HEK293 (cell line): Measurements from ENCODE around the gene CCDC14.

Experiments used
- CTCF ChIA-PET: fragments of 350-600 bp; formaldehyde crosslinking; extraction: SDS; loops from one replicate; lab custom pipeline; 2021; ENCODE audit warnings: antibody characterized with exemption; lab: Yijun Ruan, JAX
- POLR2A ChIA-PET: fragments of 300-600 bp; formaldehyde crosslinking; extraction: SDS; loops from one replicate; lab custom pipeline; 2020; ENCODE audit warnings: antibody characterized with exemption, inconsistent platforms; lab: Yijun Ruan, JAX
- H3K27ac ChIP-seq: fragments of 200-500 bp; sonication (Bioruptor generic); 2 replicates; pipeline ENCODE4 v1.5.1; 2014; ENCODE audit warnings: low read depth, low read length, control low read depth, inconsistent platforms; ENCODE audit errors: extremely low read depth
- H3K36me3 ChIP-seq, 2 experiments: fragments of 200-500 bp in 1 of 2; sonication (Bioruptor generic) in 1 of 2; 1 replicate in 1 of 2; 2 replicates in 1 of 2; pipeline ENCODE4 v1.5.1; 2014 to 2017; ENCODE audit warnings: inconsistent platforms in 2 of 2, low read length in 2 of 2; ENCODE audit not compliant: control insufficient read depth in 2 of 2, insufficient read depth in 1 of 2
- H3K4me1 ChIP-seq: fragments of 200-500 bp; sonication (Bioruptor generic); 2 replicates; pipeline ENCODE4 v1.5.1; 2014; ENCODE audit warnings: mild to moderate bottlenecking, low read length, inconsistent platforms; ENCODE audit not compliant: control insufficient read depth, insufficient read depth
- H3K4me3 ChIP-seq: 2 replicates; pipeline ENCODE4 v1.5.1; 2011; ENCODE audit warnings: low read depth, mild to moderate bottlenecking, control low read depth, low read length, moderate library complexity
- H3K9me3 ChIP-seq: fragments of 200-500 bp; sonication (Bioruptor generic); 2 replicates; pipeline ENCODE4 v1.5.1; 2014; ENCODE audit warnings: low read depth, low read length, inconsistent platforms; ENCODE audit not compliant: control insufficient read depth, insufficient read depth
- HOXA7 ChIP-seq: sonication (generic); formaldehyde crosslinking; IDR thresholded peaks from 2 replicates; pipeline ENCODE4 v1.8.1; 2022; ENCODE audit warnings: missing genetic modification reagents, borderline replicate concordance
- HOXC10 ChIP-seq: sonication (generic); formaldehyde crosslinking; IDR thresholded peaks from 2 replicates; pipeline ENCODE4 v1.8.1; 2023; ENCODE audit warnings: mild to moderate bottlenecking, missing genetic modification reagents
- KLF10 ChIP-seq: fragments of 450-650 bp; IDR thresholded peaks from 2 replicates; pipeline ENCODE4 v1.5.1; 2018; ENCODE audit warnings: missing biosample characterization, mild to moderate bottlenecking, missing genetic modification characterization
- KLF9 ChIP-seq: fragments of 450-650 bp; formaldehyde crosslinking; IDR thresholded peaks from 2 replicates; pipeline ENCODE4 v1.5.1; 2016; ENCODE audit warnings: missing biosample characterization, missing genetic modification characterization, low read depth
- MYNN ChIP-seq: fragments of 450-650 bp; formaldehyde crosslinking; IDR thresholded peaks from 2 replicates; pipeline ENCODE4 v1.5.1; 2016; ENCODE audit warnings: missing biosample characterization, missing genetic modification characterization, borderline replicate concordance
- SETDB1 ChIP-seq: IDR thresholded peaks from one replicate; pipeline ENCODE4 v1.6.1; 2017; ENCODE audit warnings: mild to moderate bottlenecking, low read length, moderate library complexity, mixed read lengths; ENCODE audit not compliant: insufficient read length
- SP7 ChIP-seq: fragments of 450-650 bp; formaldehyde crosslinking; IDR thresholded peaks from 2 replicates; pipeline ENCODE4 v1.5.1; 2016; ENCODE audit warnings: missing biosample characterization, missing genetic modification characterization
- ZFP3 ChIP-seq: fragments of 450-650 bp; formaldehyde crosslinking; IDR thresholded peaks from 2 replicates; pipeline ENCODE4 v1.5.1; 2016; ENCODE audit warnings: low read depth, missing biosample characterization, missing genetic modification characterization
- ZNF132 ChIP-seq: fragments of 450-650 bp; formaldehyde crosslinking; IDR thresholded peaks from 2 replicates; pipeline ENCODE4 v1.5.1; 2017; ENCODE audit warnings: missing biosample characterization, missing genetic modification characterization, borderline replicate concordance
- ZNF211 ChIP-seq: fragments of 450-650 bp; formaldehyde crosslinking; IDR thresholded peaks from 2 replicates; pipeline ENCODE4 v1.5.1; 2016; ENCODE audit warnings: low read depth, missing biosample characterization, missing genetic modification characterization
- ZNF214 ChIP-seq: fragments of 450-650 bp; formaldehyde crosslinking; IDR thresholded peaks from 2 replicates; pipeline ENCODE4 v1.5.1; 2017; ENCODE audit warnings: missing biosample characterization, mild to moderate bottlenecking, missing genetic modification characterization, borderline replicate concordance
- ZNF23 ChIP-seq: fragments of 450-650 bp; formaldehyde crosslinking; IDR thresholded peaks from 2 replicates; pipeline ENCODE4 v1.5.1; 2016; ENCODE audit warnings: missing biosample characterization, missing genetic modification characterization, borderline replicate concordance
- ZNF24 ChIP-seq: fragments of 450-650 bp; formaldehyde crosslinking; IDR thresholded peaks from 2 replicates; pipeline ENCODE4 v1.5.1; 2016; ENCODE audit warnings: missing biosample characterization, missing genetic modification characterization
- ZNF366 ChIP-seq: fragments of 450-650 bp; formaldehyde crosslinking; conservative IDR thresholded peaks from 2 replicates; pipeline ENCODE4 v1.5.1; 2016; ENCODE audit warnings: missing biosample characterization, missing genetic modification characterization
- ZNF423 ChIP-seq: fragments of 450-650 bp; formaldehyde crosslinking; IDR thresholded peaks from 2 replicates; pipeline ENCODE4 v1.5.1; 2016; ENCODE audit warnings: missing biosample characterization, missing genetic modification characterization
- ZNF433 ChIP-seq: fragments of 450-650 bp; formaldehyde crosslinking; IDR thresholded peaks from 2 replicates; pipeline ENCODE4 v1.5.1; 2016; ENCODE audit warnings: missing biosample characterization, missing genetic modification characterization, low read depth
- ZNF548 ChIP-seq: fragments of 450-650 bp; formaldehyde crosslinking; IDR thresholded peaks from 2 replicates; pipeline ENCODE4 v1.5.1; 2016; ENCODE audit warnings: missing biosample characterization, missing genetic modification characterization
- ZNF555 ChIP-seq: fragments of 450-650 bp; formaldehyde crosslinking; conservative IDR thresholded peaks from 2 replicates; pipeline ENCODE4 v1.5.1; 2017; ENCODE audit warnings: missing biosample characterization, mild to moderate bottlenecking, missing genetic modification characterization, inconsistent platforms
- ZNF600 ChIP-seq: fragments of 450-650 bp; formaldehyde crosslinking; IDR thresholded peaks from 2 replicates; pipeline ENCODE4 v1.5.1; 2016; ENCODE audit warnings: missing biosample characterization, missing genetic modification characterization
- ZNF610 ChIP-seq: fragments of 450-650 bp; formaldehyde crosslinking; IDR thresholded peaks from 2 replicates; pipeline ENCODE4 v1.5.1; 2016; ENCODE audit warnings: missing biosample characterization, missing genetic modification characterization, borderline replicate concordance
- ZNF76 ChIP-seq: fragments of 450-650 bp; formaldehyde crosslinking; IDR thresholded peaks from 2 replicates; pipeline ENCODE4; 2016; ENCODE audit warnings: low read depth, missing biosample characterization, missing genetic modification characterization, borderline replicate concordance
- TF ChIP-seq, protein P1 (sequence below): fragments of 450-650 bp; formaldehyde crosslinking; IDR thresholded peaks from 2 replicates; pipeline ENCODE4 v1.5.1; 2016; ENCODE audit warnings: missing biosample characterization, missing genetic modification characterization, low read depth
- TF ChIP-seq, protein P2 (sequence below): fragments of 450-650 bp; formaldehyde crosslinking; IDR thresholded peaks from 2 replicates; pipeline ENCODE4 v1.5.1; 2016; ENCODE audit warnings: missing biosample characterization, missing genetic modification characterization
- TF ChIP-seq, protein P3 (sequence below): fragments of 450-650 bp; formaldehyde crosslinking; IDR thresholded peaks from 2 replicates; pipeline ENCODE4 v1.5.1; 2017; ENCODE audit warnings: missing biosample characterization, missing genetic modification characterization
- TF ChIP-seq, protein P4 (sequence below): fragments of 450-650 bp; formaldehyde crosslinking; conservative IDR thresholded peaks from 2 replicates; pipeline ENCODE4 v1.5.1; 2016; ENCODE audit warnings: low read depth, missing biosample characterization, missing genetic modification characterization
- TF ChIP-seq, protein P5 (sequence below): fragments of 450-650 bp; formaldehyde crosslinking; IDR thresholded peaks from 2 replicates; pipeline ENCODE4 v1.5.1; 2016; ENCODE audit warnings: missing biosample characterization, missing genetic modification characterization

CCDC14 gene

DNA sequence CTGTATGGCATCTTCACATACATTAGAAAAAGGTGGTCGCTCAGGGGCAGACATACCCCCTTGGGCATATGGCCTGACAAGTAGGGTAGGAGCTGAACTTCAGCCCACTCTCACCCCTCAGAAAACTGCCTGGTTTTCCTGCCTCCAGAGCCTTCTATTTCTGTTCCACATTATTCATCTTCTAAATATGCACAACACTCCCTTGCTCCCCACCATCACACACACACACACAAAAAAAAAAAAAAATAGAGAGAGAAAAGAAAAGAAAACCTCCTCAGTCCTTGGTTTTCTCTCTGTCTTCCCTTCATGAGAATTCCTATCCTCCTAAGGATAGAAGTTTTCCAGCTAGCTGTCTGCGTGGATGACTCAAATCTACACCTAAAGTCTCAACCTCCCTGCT, 36.5 kb upstream of the CCDC14 start:
- POLR2A ChIA-PET, result no interaction called here
- no peaks in the 10 kb centered on the region for H3K36me3 ChIP-seq
- TF ChIP-seq ZNF211 (no peak), ZNF366 (tag by site-specific recombination) (no peak), ZFP3 (tag by site-specific recombination) (no peak), SETDB1 (no peak), ZNF433 (tag by site-specific recombination) (no peak), MYNN (no peak), KLF9 (tag by site-specific recombination) (no peak), ZNF132 (tag by site-specific recombination) (no peak), ZNF555 (tag by site-specific recombination) (no peak), HOXC10 (CRISPR knock-in tag) (no peak), ZNF214 (tag by site-specific recombination) (no peak), SP7 (no peak), HOXA7 (no peak), ZNF24 (tag by site-specific recombination) (no peak), ZNF600 (no peak), ZNF548 (no peak), ZNF423 (tag by site-specific recombination) (no peak)
- TF ChIP-seq, protein P1, sequence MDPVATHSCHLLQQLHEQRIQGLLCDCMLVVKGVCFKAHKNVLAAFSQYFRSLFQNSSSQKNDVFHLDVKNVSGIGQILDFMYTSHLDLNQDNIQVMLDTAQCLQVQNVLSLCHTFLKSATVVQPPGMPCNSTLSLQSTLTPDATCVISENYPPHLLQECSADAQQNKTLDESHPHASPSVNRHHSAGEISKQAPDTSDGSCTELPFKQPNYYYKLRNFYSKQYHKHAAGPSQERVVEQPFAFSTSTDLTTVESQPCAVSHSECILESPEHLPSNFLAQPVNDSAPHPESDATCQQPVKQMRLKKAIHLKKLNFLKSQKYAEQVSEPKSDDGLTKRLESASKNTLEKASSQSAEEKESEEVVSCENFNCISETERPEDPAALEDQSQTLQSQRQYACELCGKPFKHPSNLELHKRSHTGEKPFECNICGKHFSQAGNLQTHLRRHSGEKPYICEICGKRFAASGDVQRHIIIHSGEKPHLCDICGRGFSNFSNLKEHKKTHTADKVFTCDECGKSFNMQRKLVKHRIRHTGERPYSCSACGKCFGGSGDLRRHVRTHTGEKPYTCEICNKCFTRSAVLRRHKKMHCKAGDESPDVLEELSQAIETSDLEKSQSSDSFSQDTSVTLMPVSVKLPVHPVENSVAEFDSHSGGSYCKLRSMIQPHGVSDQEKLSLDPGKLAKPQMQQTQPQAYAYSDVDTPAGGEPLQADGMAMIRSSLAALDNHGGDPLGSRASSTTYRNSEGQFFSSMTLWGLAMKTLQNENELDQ (tag by site-specific recombination), result no peak
- TF ChIP-seq, protein P2, sequence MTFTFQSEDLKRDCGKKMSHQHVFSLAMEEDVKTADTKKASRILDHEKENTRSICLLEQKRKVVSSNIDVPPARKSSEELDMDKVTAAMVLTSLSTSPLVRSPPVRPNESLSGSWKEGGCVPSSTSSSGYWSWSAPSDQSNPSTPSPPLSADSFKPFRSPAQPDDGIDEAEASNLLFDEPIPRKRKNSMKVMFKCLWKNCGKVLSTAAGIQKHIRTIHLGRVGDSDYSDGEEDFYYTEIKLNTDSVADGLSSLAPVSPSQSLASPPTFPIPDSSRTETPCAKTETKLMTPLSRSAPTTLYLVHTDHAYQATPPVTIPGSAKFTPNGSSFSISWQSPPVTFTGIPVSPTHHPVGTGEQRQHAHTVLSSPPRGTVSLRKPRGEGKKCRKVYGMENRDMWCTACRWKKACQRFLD (tag by site-specific recombination), result no peak
- TF ChIP-seq, protein P3, sequence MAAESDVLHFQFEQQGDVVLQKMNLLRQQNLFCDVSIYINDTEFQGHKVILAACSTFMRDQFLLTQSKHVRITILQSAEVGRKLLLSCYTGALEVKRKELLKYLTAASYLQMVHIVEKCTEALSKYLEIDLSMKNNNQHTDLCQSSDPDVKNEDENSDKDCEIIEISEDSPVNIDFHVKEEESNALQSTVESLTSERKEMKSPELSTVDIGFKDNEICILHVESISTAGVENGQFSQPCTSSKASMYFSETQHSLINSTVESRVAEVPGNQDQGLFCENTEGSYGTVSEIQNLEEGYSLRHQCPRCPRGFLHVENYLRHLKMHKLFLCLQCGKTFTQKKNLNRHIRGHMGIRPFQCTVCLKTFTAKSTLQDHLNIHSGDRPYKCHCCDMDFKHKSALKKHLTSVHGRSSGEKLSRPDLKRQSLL (tag by site-specific recombination), result no peak
- H3K4me1 ChIP-seq, result no peaks in the 10 kb centered on the region
- CTCF ChIA-PET, result interaction anchor here (0.6 kb wide), 1 partner anchor 56 kb away, joined by 5 read pairs; no protein-coding TSS in a partner anchor
- no peak overlapping the region for H3K27ac ChIP-seq
- H3K9me3 ChIP-seq, result no peaks in the 10 kb centered on the region
- no peak overlapping the region for H3K4me3 ChIP-seq

DNA sequence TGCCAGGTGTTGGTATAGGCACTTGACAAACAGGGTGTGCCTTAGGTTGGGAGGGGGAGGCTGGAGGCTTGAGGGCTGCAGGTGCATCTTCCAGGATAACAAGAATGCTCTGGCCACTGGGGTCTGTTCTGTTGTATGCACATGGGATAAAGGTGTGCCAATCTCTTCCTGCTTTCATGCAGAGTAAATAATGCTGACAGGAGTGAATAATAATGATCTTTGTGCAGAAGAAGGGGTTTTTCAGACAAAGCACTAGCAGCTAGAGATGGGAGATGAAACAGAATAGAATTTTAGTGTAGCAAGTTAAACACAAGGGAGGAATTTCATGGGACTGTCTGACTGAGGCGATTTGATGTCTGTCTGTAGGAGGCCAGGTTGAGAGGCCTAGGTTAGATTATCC, 32.8 kb upstream of the CCDC14 start:
- Histone ChIP-seq H3K36me3 (no peaks in the 10 kb centered on the region), H3K4me3 (no peak overlapping the region), H3K27ac (no peak overlapping the region), H3K4me1 (no peaks in the 10 kb centered on the region), H3K9me3 (no peaks in the 10 kb centered on the region)
- ChIA-PET CTCF (interaction anchor here (0.5 kb wide), 1 partner anchor 636 kb away, joined by 3 read pairs; no protein-coding TSS in a partner anchor), POLR2A (no interaction called here)
- no peak for TF ChIP-seq KLF10 (tag by site-specific recombination)
- no peak for TF ChIP-seq ZNF610
- TF ChIP-seq, protein P4, sequence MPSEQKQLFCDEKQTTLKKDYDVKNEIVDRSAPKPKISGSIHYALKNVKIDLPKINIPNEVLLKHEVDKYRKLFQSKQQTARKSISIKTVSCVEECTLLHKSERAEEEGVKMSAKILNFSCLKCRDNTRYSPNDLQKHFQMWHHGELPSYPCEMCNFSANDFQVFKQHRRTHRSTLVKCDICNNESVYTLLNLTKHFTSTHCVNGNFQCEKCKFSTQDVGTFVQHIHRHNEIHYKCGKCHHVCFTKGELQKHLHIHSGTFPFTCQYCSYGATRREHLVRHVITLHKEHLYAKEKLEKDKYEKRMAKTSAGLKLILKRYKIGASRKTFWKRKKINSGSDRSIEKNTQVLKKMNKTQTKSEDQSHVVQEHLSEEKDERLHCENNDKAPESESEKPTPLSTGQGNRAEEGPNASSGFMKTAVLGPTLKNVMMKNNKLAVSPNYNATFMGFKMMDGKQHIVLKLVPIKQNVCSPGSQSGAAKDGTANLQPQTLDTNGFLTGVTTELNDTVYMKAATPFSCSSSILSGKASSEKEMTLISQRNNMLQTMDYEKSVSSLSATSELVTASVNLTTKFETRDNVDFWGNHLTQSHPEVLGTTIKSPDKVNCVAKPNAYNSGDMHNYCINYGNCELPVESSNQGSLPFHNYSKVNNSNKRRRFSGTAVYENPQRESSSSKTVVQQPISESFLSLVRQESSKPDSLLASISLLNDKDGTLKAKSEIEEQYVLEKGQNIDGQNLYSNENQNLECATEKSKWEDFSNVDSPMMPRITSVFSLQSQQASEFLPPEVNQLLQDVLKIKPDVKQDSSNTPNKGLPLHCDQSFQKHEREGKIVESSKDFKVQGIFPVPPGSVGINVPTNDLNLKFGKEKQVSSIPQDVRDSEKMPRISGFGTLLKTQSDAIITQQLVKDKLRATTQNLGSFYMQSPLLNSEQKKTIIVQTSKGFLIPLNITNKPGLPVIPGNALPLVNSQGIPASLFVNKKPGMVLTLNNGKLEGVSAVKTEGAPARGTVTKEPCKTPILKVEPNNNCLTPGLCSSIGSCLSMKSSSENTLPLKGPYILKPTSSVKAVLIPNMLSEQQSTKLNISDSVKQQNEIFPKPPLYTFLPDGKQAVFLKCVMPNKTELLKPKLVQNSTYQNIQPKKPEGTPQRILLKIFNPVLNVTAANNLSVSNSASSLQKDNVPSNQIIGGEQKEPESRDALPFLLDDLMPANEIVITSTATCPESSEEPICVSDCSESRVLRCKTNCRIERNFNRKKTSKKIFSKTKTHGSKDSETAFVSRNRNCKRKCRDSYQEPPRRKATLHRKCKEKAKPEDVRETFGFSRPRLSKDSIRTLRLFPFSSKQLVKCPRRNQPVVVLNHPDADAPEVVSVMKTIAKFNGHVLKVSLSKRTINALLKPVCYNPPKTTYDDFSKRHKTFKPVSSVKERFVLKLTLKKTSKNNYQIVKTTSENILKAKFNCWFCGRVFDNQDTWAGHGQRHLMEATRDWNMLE (tag by site-specific recombination), result no peak
- TF ChIP-seq HOXC10 (CRISPR knock-in tag), result no peak
- TF ChIP-seq ZNF76, result no peak
- no peak for TF ChIP-seq ZNF23 (tag by site-specific recombination)
- TF ChIP-seq, protein P5, sequence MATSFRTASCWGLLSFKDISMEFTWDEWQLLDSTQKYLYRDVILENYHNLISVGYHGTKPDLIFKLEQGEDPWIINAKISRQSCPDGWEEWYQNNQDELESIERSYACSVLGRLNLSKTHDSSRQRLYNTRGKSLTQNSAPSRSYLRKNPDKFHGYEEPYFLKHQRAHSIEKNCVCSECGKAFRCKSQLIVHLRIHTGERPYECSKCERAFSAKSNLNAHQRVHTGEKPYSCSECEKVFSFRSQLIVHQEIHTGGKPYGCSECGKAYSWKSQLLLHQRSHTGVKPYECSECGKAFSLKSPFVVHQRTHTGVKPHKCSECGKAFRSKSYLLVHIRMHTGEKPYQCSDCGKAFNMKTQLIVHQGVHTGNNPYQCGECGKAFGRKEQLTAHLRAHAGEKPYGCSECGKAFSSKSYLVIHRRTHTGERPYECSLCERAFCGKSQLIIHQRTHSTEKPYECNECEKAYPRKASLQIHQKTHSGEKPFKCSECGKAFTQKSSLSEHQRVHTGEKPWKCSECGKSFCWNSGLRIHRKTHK (tag by site-specific recombination), result no peak
- TF ChIP-seq ZNF433 (tag by site-specific recombination), result no peak
